ENCODE results near the gene SOX3. TPM values are rescaled to one million over a fixed set of nuclear protein-coding genes. Genes with fewer than 3 reads are reported as not detected.

SOX3 gene
- total and polyA plus RNA-seq, 10 donors: 0.68 TPM; not detected in 9

DNA sequence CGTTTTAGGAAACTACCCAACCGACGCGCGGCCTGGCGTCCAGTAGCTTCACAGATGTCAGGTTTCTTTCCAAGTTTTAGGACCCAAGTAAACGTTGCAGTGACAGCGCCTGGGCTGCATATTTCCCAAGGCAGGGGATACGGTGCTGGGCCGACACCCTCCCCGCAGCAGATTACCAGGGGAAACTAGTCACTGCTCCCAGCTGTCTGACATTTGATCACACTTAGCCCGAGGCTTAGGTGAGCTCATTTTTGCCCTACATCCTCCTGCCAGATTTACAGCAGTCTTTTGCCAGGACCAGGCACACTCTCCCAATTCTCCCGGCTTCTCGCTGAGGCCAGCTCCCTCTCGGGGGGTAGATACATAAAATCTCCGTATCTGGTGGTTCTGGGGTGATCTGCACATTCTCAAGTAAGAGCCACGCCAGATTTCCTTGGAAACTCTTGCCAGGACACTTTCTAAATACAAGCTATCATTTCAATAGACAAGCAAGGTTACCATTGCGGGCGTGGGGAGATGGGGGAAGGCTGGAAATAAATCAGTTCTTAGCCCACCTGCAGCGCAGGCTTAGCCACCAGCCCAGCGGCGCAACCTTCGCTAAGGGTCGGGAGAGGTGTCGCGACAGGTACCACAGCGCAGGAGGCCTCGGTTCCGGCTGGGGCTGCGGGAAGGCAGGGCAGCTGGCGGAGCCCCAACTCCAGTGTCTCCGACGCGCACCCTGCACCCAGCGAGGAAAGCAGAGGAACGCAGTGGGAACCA lies 2.5 kb upstream of the SOX3 start:
- Histone ChIP-seq H3K36me3 (no peaks in the 10 kb centered on the region), H3K27ac (no peak overlapping the region), H3K9me3 (peaks cover 0 to 10% (median 0%) of the 10 kb centered on the region in 8 donors), H3K4me1 (peaks cover 0 to 23% (median 0%) of the 10 kb centered on the region in 6 donors), H3K4me3 (no peak overlapping the region), H3K27me3 (replicated peaks in 1 of 7) (peaks cover 4 to 99% (median 85%) of the 10 kb centered on the region in 7 donors)
- DNase-seq: no peak
- TF ChIP-seq POLR2AphosphoS5 (IDR thresholded peaks at IDR 0.05) (no peak), POLR2A (IDR thresholded peaks at IDR 0.05) (no peak)
- TF ChIP-seq, protein P1, sequence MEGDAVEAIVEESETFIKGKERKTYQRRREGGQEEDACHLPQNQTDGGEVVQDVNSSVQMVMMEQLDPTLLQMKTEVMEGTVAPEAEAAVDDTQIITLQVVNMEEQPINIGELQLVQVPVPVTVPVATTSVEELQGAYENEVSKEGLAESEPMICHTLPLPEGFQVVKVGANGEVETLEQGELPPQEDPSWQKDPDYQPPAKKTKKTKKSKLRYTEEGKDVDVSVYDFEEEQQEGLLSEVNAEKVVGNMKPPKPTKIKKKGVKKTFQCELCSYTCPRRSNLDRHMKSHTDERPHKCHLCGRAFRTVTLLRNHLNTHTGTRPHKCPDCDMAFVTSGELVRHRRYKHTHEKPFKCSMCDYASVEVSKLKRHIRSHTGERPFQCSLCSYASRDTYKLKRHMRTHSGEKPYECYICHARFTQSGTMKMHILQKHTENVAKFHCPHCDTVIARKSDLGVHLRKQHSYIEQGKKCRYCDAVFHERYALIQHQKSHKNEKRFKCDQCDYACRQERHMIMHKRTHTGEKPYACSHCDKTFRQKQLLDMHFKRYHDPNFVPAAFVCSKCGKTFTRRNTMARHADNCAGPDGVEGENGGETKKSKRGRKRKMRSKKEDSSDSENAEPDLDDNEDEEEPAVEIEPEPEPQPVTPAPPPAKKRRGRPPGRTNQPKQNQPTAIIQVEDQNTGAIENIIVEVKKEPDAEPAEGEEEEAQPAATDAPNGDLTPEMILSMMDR (IDR thresholded peaks at IDR 0.05 in 8 of 11, conservative IDR thresholded peaks at IDR 0.05 in 3 of 11): no peak
- intact Hi-C loops (cut with DNase I; ENCODE audit: low total_unique reads): no loop called here
- 1 to 39% (median 7%) methylated on average over 17 to 36 of the region's 36 CpGs for WGBS, 5 donors

DNA sequence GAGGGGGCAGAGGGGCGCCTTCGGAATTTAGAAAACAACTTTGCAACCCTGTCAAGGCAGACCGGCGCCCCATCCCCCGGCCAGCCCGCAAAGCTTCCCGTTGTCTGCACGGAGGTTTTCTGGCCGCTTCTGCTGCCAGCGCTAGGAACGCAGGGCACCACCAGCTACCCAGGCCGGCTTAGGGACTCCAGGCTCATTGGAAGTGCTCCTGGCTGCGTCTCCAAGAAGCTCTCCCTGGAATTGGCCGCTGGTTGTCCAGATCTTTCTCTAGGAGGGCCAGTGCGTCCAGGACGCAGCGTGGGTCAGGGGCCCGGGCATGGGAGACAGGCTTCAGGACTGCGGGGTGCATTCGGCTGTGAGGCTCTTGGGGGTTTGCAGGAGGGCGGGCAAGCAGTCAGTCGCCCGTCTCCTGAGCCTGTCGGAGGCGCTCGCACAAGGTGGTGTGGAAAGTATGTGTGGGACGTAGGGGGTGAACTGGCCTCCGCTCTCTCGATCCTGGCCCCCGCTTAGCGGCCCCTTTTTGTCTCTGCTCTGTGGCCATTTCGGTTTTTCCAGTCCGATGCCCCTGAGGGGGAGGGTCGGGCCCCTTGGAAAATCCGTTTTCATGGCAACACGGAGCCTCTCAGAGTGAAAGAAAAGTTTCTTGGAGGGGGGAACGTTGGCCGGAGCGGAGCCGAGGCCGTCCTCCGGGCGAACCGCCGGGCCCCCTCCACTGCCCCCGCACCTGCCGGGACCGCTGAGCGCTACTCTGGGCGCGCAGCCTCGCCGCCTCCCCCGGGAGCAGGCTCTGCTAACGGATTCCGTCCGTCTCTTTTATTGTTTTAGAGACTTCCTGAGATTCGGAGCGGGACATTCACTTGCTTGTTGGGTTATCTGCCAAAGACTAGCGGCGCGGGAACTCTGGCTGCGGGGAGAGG lies 810 bp upstream of the SOX3 start:
- Histone ChIP-seq H3K9me3 (peaks cover 0 to 10% (median 0%) of the 10 kb centered on the region in 8 donors), H3K4me1 (peaks cover 0 to 24% (median 0%) of the 10 kb centered on the region in 6 donors), H3K36me3 (no peaks in the 10 kb centered on the region), H3K27me3 (replicated peaks in 1 of 7) (peaks cover 4 to 100% (median 90%) of the 10 kb centered on the region in 7 donors), H3K27ac (no peak overlapping the region), H3K4me3 (peak overlapping the region in 1 of 8 donors; percentile 7)
- intact Hi-C loops (cut with DNase I; ENCODE audit: low total_unique reads): no loop called here
- no peak for DNase-seq
- no peak for TF ChIP-seq POLR2AphosphoS5 (IDR thresholded peaks at IDR 0.05)
- WGBS, 5 donors: 1 to 38% (median 4%) methylated on average over 26 to 63 of the region's 63 CpGs

GRCh38 chrX:140503714-140504351 lies 1.0 kb downstream of the SOX3 start:
- H3K9me3 ChIP-seq: peaks cover 0 to 10% (median 0%) of the 10 kb centered on the region in 8 donors
- H3K36me3 ChIP-seq: no peaks in the 10 kb centered on the region
- TF ChIP-seq POLR2AphosphoS5 (IDR thresholded peaks at IDR 0.05) (no peak), POLR2A (IDR thresholded peaks at IDR 0.05) (no peak)
- TF ChIP-seq, protein P1 (IDR thresholded peaks at IDR 0.05 in 8 of 11, conservative IDR thresholded peaks at IDR 0.05 in 3 of 11): no peak
- H3K27me3 ChIP-seq (replicated peaks in 1 of 7): peaks cover 4 to 100% (median 84%) of the 10 kb centered on the region in 7 donors
- intact Hi-C loops (cut with DNase I; ENCODE audit: low total_unique reads): no loop called here
- WGBS, 5 donors: 1 to 36% (median 14%) methylated on average over 10 to 92 of the region's 92 CpGs
- H3K4me1 ChIP-seq: peaks cover 0 to 24% (median 0%) of the 10 kb centered on the region in 6 donors
- no peak overlapping the region for H3K27ac ChIP-seq
- no peak for DNase-seq
- H3K4me3 ChIP-seq: peak overlapping the region in 6 of 8 donors; percentile 8 to 60 (median 21)

DNA sequence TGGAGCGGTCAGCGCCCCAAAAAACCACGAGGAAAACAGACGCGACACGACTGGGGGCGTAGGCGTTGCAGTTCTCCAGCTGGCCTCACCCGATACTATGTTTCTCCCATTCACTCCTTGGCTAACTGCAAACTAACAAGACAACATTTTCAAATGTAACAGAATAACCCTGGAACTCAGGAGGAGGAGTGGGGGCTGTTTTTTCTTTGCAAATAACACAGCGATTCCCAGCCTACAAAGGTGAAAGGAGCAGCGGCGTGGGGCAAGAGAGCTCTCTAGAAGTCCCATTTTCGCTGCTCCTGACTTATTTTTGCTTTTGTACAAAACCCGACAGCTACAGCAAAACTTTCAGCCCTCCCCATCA lies 1.6 kb downstream of the SOX3 start:
- peaks cover 0 to 24% (median 0%) of the 10 kb centered on the region in 6 donors for H3K4me1 ChIP-seq
- H3K27ac ChIP-seq: no peak overlapping the region
- H3K27me3 ChIP-seq (replicated peaks in 1 of 7): peaks cover 3 to 100% (median 78%) of the 10 kb centered on the region in 7 donors
- peak overlapping the region in 3 of 8 donors; percentile 23 to 60 (median 32) for H3K4me3 ChIP-seq
- H3K36me3 ChIP-seq: no peaks in the 10 kb centered on the region
- TF ChIP-seq, protein P1 (IDR thresholded peaks at IDR 0.05 in 8 of 11, conservative IDR thresholded peaks at IDR 0.05 in 3 of 11): no peak
- TF ChIP-seq POLR2AphosphoS5 (IDR thresholded peaks at IDR 0.05) (no peak), POLR2A (IDR thresholded peaks at IDR 0.05) (no peak)
- WGBS, 5 donors: 3 to 50% (median 3%) methylated on average over 5 to 14 of the region's 14 CpGs
- intact Hi-C loops (cut with DNase I; ENCODE audit: low total_unique reads): no loop called here
- peaks cover 0 to 10% (median 0%) of the 10 kb centered on the region in 8 donors for H3K9me3 ChIP-seq
- no peak for DNase-seq
